Activated CD4-positive, alpha-beta T cell treated with anti-CD3 and anti-CD28 coated beads for 1 hour (primary cell): ENCODE results near the gene CACNA2D1.

Source experiments
- DNase-seq: peaks from one replicate; pipeline ENCODE4 v3.0.0-alpha.2; 2020

The CACNA2D1 gene

DNA sequence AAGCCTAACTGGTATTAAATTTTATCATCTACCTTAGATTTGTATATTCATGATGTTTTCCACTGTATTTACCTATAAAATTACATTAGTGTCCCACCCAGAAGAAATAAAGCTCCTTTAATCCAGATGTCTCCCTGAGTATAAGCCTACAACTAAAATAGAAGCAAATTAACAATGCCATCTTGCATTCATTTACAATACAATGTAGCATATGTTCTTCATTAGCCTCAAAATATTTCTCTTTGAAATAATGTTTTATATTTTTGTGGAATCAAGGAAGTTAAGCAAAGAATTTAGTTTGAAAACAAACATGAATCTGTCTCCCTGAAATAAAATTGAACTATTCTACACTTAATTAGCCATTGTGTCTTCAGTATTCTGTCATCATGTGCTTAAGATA lies 112.3 kb downstream of the CACNA2D1 start:
- no peak for DNase-seq

DNA sequence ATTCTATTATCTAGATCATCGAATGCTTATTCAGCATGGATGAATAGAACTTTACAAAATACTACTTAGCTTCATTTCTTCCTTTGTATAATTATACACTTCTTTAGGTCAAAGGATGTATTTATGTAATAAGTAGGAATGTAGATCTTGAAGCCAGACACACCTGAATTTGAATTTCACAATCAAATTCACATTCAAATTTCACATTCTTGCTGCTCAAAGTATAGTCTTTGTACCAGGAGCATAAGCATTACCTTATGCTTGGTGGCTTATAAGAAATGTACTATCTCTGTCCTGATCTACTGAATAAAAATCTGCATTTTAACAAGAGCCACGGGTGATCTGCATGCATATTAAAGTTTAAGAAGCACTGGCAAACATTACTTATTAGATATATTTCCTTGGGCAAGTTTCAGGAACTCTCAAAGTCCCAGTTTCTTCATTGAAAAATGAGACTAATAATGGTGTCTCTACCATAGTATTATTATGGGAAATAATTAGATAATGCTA lies 112.8 kb downstream of the CACNA2D1 start:
- DNase-seq: no peak

DNA sequence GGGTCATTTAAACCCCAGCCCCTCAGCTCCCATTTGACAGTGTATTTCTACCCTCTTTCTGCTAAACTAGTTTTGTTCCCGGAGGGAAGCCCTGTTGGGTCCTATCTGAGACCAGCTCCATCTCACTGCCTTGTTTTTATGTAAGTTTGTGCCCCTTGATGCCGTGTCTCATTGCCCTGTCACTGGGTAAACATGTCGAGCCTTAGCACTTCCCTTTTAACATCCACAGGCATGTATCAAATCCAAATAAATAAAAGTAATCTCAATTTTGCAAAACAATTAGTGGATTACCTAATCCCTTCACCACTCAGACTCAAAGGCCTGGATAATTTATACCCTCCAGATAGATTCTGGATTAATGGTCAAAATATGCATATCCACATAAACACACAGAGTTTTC lies 115.7 kb downstream of the CACNA2D1 start:
- no peak for DNase-seq

DNA sequence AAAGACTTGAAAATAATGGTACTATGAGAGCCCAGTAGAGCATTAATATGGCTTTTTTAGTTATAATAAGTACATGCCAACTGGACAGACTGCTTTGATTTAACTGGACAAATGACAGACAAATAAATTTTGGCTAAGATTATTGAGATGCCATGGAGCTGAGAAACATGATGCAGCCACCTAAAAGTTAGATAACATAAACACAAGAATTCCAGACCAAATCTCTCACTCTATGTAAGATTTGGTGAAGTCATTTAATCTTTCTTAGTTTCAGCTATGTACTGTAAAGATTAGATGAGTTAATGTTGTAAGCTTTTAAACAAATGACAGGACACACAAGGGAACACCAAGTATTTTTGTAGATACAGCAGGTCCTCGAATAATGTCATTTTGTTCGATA lies 118.2 kb downstream of the CACNA2D1 start:
- no peak for DNase-seq

DNA sequence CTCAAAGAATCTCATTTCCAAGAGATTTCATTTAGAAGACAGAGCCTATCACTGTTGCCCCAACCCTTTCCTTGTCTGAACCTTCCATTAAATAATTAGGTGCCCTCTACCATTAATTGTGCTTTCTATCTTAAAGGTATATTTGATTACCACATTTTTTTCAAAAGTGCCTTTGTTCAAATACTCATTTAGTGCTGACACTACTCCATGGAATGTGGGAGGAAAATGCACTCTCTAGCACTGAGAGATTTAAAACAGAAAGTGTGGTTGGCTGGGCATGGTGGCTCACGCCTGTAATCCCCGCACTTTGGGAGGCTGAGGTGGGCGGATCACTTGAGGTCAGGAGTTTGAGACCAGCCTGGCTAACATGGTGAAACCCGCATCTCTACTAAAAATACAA lies 119.8 kb downstream of the CACNA2D1 start:
- DNase-seq: no peak

DNA sequence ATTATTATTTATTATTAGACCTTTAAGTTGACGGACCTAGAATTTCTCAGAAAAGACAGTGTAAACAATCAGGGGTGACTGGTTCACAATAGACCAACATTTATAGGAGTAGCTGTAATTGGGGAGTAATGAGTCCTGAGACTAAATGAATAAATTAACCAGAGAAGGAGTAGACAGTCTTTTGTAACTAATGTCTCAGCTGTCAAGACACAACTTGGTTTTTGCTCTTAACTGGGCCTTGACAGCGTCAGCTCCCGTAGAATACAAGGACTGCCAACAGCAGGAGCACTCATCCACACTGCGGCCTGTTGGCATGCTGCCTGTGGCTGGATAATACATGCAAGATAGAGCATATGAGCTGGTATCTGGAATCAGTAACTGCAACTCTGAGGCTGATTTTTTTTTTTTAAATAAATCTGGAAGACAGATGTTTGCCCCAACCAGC lies 123.9 kb downstream of the CACNA2D1 start:
- no peak for DNase-seq

DNA sequence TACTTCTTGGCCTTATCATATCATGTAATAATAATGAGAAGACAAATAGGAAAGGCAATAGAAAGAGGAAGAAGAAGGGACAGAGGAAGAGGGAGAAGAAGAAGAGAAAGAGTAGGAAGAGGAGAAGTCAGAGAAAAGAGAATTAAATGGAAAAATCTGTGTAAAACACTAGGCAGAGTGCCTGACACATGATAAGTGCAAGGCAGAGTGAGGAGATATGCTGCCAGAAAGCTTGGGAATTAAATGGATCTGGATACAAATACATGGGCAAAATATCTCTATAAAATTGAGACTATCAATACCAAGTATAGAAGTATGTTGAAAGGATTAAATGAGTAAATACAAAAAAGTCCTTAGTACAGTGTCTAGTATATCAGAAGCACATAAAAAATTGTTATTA lies 124.8 kb downstream of the CACNA2D1 start:
- DNase-seq: no peak

DNA sequence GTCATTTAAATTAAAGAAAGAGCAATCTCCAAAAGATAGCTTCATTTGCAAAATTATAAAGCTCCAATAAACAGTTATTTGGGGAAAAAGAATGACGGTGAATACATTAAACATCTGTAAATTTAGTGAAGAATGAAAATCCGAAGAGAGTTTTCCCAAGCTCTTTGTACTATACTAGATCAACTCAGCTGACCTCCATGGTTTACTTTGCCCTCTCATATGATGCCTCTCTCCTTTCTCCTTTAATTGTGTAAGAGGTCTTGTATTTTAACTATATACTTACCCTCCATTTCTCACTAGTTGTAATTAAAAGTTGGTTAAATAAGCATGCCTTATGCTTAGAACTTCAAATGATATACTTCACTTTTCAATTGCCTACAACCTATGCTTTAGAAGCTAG lies 125.8 kb downstream of the CACNA2D1 start:
- DNase-seq: no peak

DNA sequence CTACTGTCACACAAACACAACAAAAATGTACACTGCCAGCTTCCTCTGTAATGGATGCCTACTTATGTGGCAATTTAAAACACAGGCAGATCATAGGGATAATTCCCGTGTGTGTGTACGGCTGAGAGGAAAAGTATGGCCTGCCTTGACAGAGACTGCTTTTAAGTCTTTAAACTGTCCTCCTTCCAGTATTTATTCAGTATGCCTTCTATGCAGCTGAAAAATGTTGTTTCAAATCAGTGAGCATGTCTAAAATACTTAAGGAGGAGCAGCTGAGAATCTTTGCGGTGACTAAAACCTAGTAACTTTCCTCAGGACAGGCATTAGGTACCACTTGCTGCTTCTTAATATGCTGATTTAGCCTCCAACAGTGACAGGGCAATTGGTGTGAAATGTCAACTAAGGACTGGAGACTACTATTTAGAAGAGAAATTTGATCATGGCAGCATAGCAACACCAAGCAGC lies 126.3 kb downstream of the CACNA2D1 start:
- DNase-seq: no peak

DNA sequence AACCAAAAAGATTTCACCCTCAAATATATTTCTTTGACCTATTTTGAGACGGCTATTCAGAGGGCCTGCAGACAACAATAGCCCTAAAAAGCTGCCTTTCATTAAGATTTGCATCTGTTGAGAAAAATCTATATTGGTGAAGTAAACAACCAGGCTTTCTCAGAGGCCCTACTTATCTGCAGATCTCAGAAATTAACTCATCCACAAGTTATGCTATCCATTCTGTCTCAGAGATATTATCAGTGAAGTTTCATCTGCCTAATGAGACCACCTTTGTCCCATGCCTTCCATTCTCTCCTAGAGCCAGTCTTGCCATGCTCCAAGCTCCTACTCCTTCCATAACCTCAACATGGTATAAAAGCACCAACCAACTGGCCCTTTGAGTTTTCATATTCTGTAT lies 130.3 kb downstream of the CACNA2D1 start:
- DNase-seq: no peak

DNA sequence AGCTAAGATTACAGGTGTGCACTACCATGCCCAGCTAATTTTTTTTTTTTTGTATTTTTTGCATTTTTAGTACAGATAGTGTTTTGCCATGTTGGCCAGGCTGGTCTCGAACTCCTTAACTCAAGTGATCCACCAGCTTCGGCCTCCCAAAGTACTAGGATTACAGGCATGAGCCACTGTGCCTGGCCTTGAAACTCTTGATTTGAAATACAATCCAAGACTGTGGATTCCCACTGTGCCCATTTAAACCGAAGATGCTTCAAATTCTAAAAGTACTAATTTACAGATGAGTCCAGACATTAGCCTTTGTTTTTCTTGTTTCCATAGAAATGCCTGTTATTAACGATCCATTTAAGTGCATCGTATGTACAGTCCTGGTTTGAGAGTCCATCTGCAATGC lies 130.9 kb downstream of the CACNA2D1 start:
- DNase-seq: no peak

DNA sequence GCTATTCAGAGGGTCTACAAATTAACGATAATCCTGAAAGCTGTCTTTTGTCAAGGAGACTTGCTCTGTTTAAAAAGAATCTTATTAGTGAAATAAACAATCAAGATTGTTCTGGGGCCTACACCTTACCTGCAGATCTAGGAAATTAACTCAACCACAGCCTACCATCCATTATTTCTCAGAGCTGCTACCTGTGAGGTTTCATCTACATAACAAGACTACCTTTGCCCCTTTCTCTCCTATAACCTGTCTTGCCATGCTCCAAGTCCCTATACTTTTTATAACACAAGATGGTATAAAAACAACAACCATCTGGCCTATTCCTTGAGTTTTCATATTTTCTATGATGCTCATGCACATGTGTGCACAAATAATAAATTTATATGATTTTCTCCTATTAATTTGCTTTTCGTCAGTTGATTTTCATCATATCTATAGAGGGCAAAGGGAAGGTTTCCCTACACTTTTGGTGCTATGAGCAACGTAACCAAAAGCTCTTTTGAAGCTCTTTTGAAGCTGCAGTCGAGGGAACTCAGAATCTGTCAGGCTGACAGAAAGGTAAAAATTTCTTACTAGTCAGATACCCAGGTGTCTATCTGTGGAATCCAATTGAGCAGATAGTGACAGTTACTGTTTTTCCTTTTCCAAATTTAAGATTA lies 138.1 kb downstream of the CACNA2D1 start:
- DNase-seq: no peak

DNA sequence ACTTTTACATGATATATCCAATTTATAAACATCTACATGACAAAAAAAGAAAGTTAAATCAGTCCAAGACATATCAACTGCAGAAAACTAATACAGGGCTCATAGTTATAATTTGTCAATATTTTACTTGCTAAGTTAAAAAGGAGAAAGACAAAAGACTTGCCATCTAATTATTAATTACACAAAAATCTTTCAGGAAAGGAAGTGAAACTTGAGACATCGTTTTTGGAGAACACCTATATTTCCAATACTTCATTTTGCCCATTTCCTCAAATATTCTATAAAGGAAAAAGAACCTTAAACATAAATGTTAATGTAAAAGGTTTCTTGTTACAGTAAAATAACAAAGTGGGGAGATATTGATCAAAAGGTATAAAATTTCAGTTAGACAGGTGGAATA lies 148.7 kb downstream of the CACNA2D1 start:
- no peak for DNase-seq

DNA sequence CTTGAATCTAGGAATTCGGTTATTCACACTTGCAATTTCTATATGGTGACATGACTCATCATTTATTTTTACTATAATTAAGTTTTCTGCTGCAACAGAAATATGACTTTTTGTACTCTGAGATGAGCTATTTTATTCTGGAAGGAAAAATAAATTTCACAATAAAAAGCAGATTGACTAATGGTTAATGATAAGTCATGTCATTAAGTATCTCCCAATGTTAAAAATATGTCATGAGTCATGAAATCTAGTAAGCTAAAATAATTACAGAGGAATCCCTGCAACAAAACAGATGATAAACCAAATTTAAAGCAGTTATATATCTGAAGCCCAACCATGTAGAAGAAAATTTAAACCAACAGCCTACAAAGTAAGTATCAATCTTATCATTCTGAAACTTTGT lies 149.2 kb downstream of the CACNA2D1 start:
- DNase-seq: no peak

DNA sequence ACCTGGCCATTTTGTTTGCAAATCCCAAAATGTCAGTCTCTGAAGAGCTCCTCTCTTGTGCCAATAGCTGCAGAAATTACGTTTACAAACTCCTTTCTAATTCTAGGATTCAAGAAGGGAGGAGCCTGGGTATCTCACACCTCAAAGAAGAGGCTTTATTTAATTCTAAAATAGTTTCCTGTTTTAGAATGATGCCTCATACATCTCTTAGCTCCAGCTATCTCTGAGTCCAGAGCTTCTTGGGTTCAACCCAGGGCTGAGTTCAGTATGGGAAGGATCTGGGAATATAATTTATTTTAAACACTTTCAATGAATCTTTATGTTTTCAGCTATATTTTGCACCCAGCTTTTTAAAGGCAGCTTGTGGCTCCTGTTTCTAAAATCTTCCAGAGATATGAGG lies 150.1 kb downstream of the CACNA2D1 start:
- DNase-seq: no peak

DNA sequence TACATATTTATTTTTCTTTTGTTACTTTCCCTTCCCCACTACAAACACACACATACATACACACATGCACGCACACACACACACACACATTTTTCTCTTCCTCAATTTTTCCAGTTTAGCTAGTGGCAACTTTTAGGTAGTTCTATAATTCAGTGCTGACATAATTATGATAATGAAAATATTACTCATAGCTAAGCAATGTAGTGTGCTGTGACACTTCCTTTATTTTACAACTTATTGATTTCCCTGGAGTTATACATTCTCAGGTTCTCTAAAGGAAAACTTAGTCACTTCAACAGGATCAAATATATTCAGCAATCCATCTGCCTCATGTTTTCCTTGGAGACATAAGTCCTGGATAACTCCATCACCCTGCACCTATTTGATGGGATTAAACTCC lies 151.6 kb downstream of the CACNA2D1 start:
- DNase-seq: no peak

DNA sequence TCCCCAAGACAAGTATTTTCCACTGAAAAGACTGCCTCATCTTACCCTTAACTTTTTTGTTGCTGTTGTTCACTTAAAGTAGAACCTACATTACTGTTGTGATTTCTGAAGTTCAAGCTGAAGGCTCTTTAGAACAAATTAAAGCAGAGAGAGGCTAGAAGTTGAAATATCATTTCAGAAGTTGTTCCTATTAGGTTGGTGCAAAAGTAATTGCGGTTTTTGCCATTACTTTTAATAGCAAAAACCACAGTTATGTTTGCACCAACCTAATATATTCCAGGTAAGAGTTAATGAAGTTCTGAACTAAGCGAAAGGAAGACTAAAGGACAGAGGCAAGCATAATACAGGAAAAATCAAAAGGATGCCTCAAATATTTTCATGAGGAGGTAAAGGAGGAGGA lies 153.7 kb downstream of the CACNA2D1 start:
- no peak for DNase-seq

DNA sequence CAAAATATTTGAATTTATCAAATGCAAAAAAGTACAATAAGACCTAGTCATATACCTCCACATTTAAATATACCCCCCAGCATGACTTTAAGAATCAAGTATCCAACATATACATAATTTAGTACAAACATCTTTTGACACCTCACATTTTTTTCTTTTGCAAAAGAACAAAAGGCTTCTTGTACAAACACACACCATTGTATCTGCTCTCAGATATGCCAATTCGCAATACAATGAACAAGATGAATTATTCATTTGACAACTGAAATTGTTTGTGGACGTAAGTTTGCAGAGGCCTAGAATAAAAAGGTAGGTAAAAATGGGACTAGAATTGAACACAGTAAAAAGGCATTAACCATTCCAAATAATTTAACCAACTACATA lies 154.4 kb downstream of the CACNA2D1 start:
- DNase-seq: no peak

DNA sequence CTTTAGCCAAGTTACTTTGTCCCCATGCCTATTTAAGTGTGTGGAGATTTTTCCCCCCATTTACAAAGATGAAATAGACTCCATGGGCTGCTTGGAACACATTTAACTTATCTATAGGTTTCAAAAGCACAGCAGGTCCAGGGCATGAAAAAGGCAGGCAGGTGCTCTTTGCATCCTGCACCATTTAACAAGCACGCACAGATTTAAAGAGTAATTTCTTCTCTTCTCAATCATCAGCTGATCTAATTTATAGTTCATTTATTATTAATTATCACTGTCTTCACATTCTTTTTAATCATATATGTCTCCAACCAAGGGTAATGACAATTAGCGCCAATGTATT lies 156.8 kb downstream of the CACNA2D1 start:
- DNase-seq: no peak

DNA sequence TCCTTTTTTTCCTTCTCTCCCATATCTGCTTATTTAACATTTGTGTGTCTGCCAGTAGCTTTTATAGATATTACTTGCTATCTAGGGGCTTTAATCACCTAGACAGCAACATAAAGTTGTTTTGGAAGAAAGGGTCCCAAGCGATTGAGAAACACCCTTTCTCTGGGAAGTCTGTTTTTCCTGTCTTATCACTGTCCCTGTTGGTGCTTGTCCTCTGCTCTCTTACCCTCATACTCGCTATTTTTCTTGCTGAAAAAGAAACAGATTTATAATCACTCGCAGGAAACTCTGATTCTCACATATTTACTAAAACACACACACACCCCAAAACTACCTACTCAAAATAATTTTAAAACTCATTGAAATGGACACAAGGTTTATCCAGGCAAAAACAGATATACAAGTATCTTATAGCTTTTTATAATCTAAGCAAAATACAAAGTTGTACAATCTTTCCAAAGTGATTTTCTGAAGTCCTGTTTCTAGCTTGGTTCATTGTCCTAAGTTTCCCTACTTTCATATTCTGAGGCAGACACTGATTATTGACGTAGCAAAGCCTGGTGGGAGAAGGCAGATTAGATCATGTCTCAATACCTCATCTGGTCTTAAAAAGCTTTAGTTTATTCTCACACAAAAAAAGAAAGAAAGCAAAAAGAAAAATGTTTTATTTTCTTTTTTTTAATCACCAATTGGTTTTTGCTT lies 157.3 kb downstream of the CACNA2D1 start:
- DNase-seq: no peak

DNA sequence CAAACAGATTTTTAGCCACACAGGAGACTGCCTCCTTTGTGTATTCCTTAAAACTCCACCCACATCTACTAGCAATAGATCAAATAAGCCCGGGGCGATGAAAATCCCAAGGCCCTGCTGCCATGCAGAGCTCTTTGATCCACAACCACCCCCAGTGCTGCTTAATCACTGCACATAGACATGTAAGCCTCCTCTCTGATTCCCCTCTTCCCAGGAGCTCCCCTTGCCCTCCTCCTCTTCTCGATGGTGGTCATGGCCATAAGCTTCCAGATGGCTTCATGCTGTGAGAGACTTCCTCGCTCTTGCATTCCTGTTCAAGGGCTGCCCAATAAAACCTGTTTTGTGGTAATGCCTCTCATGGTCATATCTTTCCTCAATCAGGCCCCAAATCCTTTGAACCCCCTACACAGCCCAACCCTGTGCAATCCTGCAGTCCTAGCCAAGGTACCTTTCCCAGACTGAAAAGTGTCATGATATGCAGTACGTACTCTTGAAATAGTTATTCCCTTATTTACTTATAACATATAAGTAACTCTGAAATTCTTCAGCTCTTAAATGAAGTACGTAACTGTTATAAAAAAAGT lies 158.5 kb downstream of the CACNA2D1 start:
- no peak for DNase-seq

DNA sequence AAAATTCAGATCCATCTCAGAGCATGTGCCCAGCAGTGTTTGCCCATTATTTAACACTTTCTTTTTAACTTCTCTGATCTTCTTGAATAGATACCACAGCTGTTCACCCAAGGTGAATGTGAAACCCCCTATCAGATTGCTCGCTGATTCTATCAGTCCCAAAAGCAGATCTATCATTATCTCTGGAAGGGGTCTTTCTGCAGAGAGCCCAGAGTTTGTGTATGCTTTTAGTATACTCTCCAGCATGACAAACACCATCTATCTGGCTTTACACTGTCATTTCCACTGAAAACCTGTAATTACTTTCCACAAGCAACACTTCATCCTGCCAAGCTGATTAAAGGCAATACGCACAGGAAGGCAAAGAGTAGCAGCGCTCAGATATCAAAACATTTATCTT lies 168.2 kb downstream of the CACNA2D1 start:
- DNase-seq: no peak

DNA sequence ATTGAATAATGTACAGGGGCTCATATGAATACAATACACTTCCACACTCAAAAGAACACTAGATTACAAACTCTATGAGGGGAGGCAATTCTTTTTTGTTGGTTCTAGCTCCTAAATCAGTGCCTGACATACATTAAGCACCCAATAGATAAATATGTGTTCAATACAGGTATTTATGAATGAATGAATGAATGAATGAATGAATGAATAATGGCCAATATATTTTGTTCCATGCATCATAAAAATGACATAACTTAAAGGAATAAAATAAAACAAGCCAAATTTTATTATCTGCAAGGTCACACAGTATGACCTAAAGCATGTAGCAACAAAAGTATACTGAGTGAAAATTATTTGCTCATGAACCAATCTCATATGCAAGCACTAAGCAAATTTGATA lies 168.9 kb downstream of the CACNA2D1 start:
- no peak for DNase-seq

DNA sequence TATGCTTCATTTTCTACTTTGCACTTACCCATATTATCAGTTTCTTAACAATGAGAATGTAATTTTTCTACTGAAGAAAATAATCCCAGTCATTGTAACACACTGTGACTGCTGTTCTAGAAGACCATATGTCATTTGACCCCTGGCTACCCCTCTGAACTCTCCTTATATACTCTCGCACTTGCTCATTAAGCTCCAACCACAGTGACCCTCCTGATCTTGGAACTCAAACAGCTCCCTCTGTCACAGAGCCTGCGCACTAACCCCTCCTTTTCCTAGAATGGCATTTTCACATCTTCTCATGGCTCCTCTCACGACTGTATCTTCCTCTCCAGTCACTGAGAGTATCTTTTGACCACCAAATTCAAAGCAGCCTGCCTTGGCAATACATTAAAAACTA lies 169.7 kb downstream of the CACNA2D1 start:
- DNase-seq: no peak
